HFF-Myc (cell line): Measurements from ENCODE around the gene PLOD1.
"Not testable (repeated sequence)": the region's sequence is repeated elsewhere in the genome, so short reads cannot be mapped to it uniquely, and the experiment has no call there.

Experiments
- DNase-seq: peaks from one replicate; pipeline ENCODE4 v3.0.0-alpha.2; 2011; ENCODE audit warnings: low read depth; ENCODE audit errors: extremely low read depth
- H3K4me3 ChIP-seq: replicated peaks from 2 replicates; pipeline ENCODE4 v1.5.1; 2011; ENCODE audit warnings: low read depth, mild to moderate bottlenecking, control low read depth, low read length
- TF ChIP-seq, protein P1 (sequence below): IDR thresholded peaks from 2 replicates; pipeline ENCODE4 v1.5.1; 2012; ENCODE audit warnings: mild to moderate bottlenecking, low read depth, low read length, control low read depth; ENCODE audit errors: missing control alignments

PLOD1 gene

GRCh38 chr1:11904978-11905377 lies 29.5 kb upstream of the PLOD1 start:
- no peak overlapping the region for H3K4me3 ChIP-seq
- TF ChIP-seq, protein P1, sequence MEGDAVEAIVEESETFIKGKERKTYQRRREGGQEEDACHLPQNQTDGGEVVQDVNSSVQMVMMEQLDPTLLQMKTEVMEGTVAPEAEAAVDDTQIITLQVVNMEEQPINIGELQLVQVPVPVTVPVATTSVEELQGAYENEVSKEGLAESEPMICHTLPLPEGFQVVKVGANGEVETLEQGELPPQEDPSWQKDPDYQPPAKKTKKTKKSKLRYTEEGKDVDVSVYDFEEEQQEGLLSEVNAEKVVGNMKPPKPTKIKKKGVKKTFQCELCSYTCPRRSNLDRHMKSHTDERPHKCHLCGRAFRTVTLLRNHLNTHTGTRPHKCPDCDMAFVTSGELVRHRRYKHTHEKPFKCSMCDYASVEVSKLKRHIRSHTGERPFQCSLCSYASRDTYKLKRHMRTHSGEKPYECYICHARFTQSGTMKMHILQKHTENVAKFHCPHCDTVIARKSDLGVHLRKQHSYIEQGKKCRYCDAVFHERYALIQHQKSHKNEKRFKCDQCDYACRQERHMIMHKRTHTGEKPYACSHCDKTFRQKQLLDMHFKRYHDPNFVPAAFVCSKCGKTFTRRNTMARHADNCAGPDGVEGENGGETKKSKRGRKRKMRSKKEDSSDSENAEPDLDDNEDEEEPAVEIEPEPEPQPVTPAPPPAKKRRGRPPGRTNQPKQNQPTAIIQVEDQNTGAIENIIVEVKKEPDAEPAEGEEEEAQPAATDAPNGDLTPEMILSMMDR = no peak
- DNase-seq = no peak

GRCh38 chr1:11906870-11907269 lies 27.6 kb upstream of the PLOD1 start:
- no peak overlapping the region for H3K4me3 ChIP-seq
- TF ChIP-seq, protein P1 = no peak
- DNase-seq = no peak

- H3K4me3 ChIP-seq = no peak overlapping the region
- DNase-seq = peak; percentile 91
- TF ChIP-seq, protein P1 = peak; percentile 91
These were observed 27.0 kb upstream of the PLOD1 start for GRCh38 chr1:11907275-11908094.

DNA sequence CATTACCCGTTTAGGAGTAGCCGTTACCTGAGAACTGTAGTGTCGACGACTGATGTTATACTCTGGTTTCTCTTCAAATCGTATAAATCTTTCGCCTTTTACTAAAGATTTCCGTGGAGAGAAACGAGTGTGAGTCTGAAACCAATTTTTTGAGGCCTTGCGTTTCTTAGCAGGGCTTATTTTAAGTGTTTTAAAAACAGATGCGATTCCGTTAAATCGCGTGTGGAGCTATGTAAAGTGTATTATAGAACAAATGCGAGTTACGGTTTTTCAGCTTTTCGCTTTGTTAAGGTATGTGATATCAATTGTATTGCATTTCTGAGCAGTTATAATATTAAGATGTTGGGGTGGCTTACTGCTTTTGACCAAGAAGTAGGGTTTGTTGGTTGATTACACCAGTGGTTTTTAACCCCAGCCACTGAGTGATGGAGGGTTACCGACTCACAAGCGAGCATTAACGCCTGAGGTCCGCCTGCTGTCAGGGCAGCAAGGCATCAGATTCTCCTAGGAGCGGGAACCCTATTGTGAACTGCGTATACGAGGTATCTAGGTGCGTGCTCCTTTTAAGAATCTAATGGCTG lies 26.3 kb upstream of the PLOD1 start:
- TF ChIP-seq, protein P1 = no peak
- peak overlapping the region; percentile 45 for H3K4me3 ChIP-seq
- DNase-seq = peak; percentile 97

- H3K4me3 ChIP-seq, DNase-seq: not testable (repeated sequence)
These were observed 23.6 kb upstream of the PLOD1 start for GRCh38 chr1:11910914-11911228.

DNA sequence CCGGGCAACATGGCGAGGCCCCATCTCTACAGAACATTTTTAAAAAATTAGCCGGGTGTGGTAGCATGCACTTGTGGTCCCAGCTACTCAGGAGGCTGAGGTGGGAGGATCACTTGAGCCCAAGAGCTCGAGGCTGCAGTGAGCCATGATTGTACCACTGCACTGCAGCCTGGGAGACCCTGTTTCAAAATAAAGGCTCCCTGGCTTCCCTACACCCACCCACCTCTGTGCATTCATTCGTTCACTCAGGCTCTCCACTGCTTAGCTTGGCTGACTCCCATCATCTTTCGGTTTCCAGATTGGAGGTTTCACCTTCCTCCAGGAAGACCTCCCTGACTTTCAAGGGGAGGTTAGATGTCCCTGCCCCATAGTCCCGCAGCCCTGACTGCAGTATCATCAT lies 22.5 kb upstream of the PLOD1 start:
- TF ChIP-seq, protein P1 = no peak

GRCh38 chr1:11912482-11913216 lies 21.9 kb upstream of the PLOD1 start:
- not testable (repeated sequence) for H3K4me3 ChIP-seq, DNase-seq

More for the DNA sequence above, 22.5 kb upstream of the PLOD1 start:
- DNase-seq = no peak
- H3K4me3 ChIP-seq = no peak overlapping the region
